Fibroblast of skin of right biceps (primary cell): Measurements from ENCODE around the gene PTPRD.
A peak's percentile ranks its signal among the peaks of the same experiment; 100 is the strongest.

Experiments used
- DNase-seq: peaks from one replicate; pipeline ENCODE4 v3.0.0-alpha.2; 2013

The PTPRD gene

GRCh38 chr9:8877753-8878494 lies 1734.9 kb downstream of the PTPRD start:
- DNase-seq, result no peak

GRCh38 chr9:8876303-8876702 lies 1736.5 kb downstream of the PTPRD start:
- no peak for DNase-seq

GRCh38 chr9:8874482-8874881 lies 1738.3 kb downstream of the PTPRD start:
- DNase-seq, result no peak

GRCh38 chr9:8872802-8873201 lies 1740.0 kb downstream of the PTPRD start:
- DNase-seq, result peak; percentile 56

- DNase-seq, result no peak
Observed at GRCh38 chr9:8871796-8872445, 1740.9 kb downstream of the PTPRD start.

- DNase-seq, result no peak
Observed at GRCh38 chr9:8871396-8871795, 1741.4 kb downstream of the PTPRD start.

- no peak for DNase-seq
Observed at GRCh38 chr9:8869812-8870211, 1743.0 kb downstream of the PTPRD start.

GRCh38 chr9:8868632-8869031 lies 1744.2 kb downstream of the PTPRD start:
- DNase-seq, result peak; percentile 83

GRCh38 chr9:8867148-8867547 lies 1745.7 kb downstream of the PTPRD start:
- no peak for DNase-seq

GRCh38 chr9:8864545-8864896 lies 1748.3 kb downstream of the PTPRD start:
- no peak for DNase-seq

GRCh38 chr9:8863886-8864544 lies 1748.8 kb downstream of the PTPRD start:
- peak; percentile 52 for DNase-seq

- peak; percentile 49 for DNase-seq
Observed at GRCh38 chr9:8863069-8863468, 1749.7 kb downstream of the PTPRD start.

- DNase-seq, result peak; percentile 88
Observed at GRCh38 chr9:8860925-8861324, 1751.9 kb downstream of the PTPRD start.

- peak; percentile 41 for DNase-seq
Observed at GRCh38 chr9:8860086-8860485, 1752.7 kb downstream of the PTPRD start.

- no peak for DNase-seq
Observed at GRCh38 chr9:8859416-8859815, 1753.4 kb downstream of the PTPRD start.

GRCh38 chr9:8858596-8859161 lies 1754.1 kb downstream of the PTPRD start:
- no peak for DNase-seq

GRCh38 chr9:8857926-8858595 lies 1754.7 kb downstream of the PTPRD start:
- DNase-seq, result peak; percentile 76

- DNase-seq, result no peak
Observed at GRCh38 chr9:8857068-8857925, 1755.5 kb downstream of the PTPRD start.

GRCh38 chr9:8856396-8857067 lies 1756.3 kb downstream of the PTPRD start:
- no peak for DNase-seq

- DNase-seq, result peak; percentile 53
Observed at GRCh38 chr9:8855046-8855445, 1757.8 kb downstream of the PTPRD start.

GRCh38 chr9:8852301-8852864 lies 1760.4 kb downstream of the PTPRD start:
- no peak for DNase-seq
